Astrocyte (in vitro differentiated cells and primary cell): Measurements from ENCODE around the gene ASPSCR1.

Experiments used
- CTCF ChIP-seq: IDR thresholded peaks from 2 replicates; pipeline ENCODE4 v1.5.1; 2011; ENCODE audit warnings: low read depth, mild to moderate bottlenecking, inconsistent platforms, low read length, moderate library complexity; ENCODE audit not compliant: insufficient read depth
- EZH2 ChIP-seq: IDR thresholded peaks from 2 replicates; pipeline ENCODE4 v1.6.1; 2012; ENCODE audit warnings: mild to moderate bottlenecking, low read length, inconsistent platforms; ENCODE audit not compliant: insufficient read depth

DNA sequence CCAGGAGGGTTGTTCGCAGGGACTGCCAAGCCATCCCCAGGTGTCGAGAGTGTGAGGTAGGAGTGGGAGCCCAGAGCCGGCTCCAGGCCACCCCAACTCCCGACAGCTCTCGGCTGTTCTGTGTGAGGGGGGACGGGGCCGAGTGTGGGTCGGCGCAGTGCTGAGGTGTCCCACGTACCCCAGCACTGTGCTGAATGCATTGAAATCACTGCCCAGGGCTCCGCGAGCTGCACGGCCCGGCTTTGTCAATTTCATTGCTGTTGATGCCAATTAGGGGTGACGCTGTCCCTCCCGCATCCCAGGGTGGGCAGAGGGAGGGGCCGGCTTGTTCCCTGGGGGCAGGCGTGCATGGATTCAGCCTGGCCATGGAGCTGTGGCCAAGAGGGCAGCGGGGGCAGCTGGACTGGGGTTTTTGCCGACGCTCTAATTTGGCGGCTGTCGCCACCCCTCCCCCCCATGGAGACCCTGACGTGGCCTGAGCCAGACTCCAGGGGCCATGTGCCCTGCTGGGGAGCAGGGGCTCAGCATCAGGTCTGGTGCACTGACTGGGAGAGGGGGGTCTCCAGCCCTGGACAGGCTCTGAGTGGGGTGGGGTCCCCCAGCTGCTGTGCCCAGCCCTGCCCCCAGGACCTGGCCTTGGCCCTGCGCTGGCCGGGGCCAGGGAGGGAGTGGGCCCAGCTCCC lies 31.0 kb downstream of the ASPSCR1 start:
- TF ChIP-seq CTCF = no peak
- TF ChIP-seq EZH2 = no peak
